ENCODE measurements around the gene SMCO2.

Gene SMCO2

GRCh38 chr12:27446436-27446835 is at the start of gene SMCO2:
SMCO2 (plus strand) TSS chr12:27446736; CDS start chr12:27470632, 23,896 bp downstream.
- DNase-seq (ENCODE audit: extremely low read depth in 1 of 2, low read depth in 1 of 2): no peak

GRCh38 chr12:27398466-27398865 is 48.1 kb upstream of the SMCO2 start:
- no peak for DNase-seq (ENCODE audit: extremely low read depth in 1 of 2, low read depth in 1 of 2)

- no peak for DNase-seq (ENCODE audit: extremely low read depth in 1 of 2, low read depth in 1 of 2)
Observed at GRCh38 chr12:27399074-27399473, 47.5 kb upstream of the SMCO2 start.

- no peak for DNase-seq (ENCODE audit: extremely low read depth in 1 of 2, low read depth in 1 of 2)
Observed at GRCh38 chr12:27400856-27401354, 45.6 kb upstream of the SMCO2 start.

GRCh38 chr12:27412047-27412446 is 34.5 kb upstream of the SMCO2 start:
- DNase-seq (ENCODE audit: extremely low read depth in 1 of 2, low read depth in 1 of 2): no peak

- no peak for DNase-seq (ENCODE audit: extremely low read depth in 1 of 2, low read depth in 1 of 2)
Observed at GRCh38 chr12:27422697-27423096, 23.8 kb upstream of the SMCO2 start.

- DNase-seq (ENCODE audit: extremely low read depth in 1 of 2, low read depth in 1 of 2): no peak
Observed at GRCh38 chr12:27424631-27425230, 21.8 kb upstream of the SMCO2 start.

GRCh38 chr12:27425306-27425705 is 21.2 kb upstream of the SMCO2 start:
- no peak for DNase-seq (ENCODE audit: extremely low read depth in 1 of 2, low read depth in 1 of 2)

- no peak for DNase-seq (ENCODE audit: extremely low read depth in 1 of 2, low read depth in 1 of 2)
Observed at GRCh38 chr12:27426743-27427487, 19.6 kb upstream of the SMCO2 start.

- no peak for DNase-seq (ENCODE audit: extremely low read depth in 1 of 2, low read depth in 1 of 2)
Observed at GRCh38 chr12:27427824-27428223, 18.7 kb upstream of the SMCO2 start.

- no peak for DNase-seq (ENCODE audit: extremely low read depth in 1 of 2, low read depth in 1 of 2)
Observed at GRCh38 chr12:27428466-27428865, 18.1 kb upstream of the SMCO2 start.

- no peak for DNase-seq (ENCODE audit: extremely low read depth in 1 of 2, low read depth in 1 of 2)
Observed at GRCh38 chr12:27429606-27430005, 16.9 kb upstream of the SMCO2 start.

- no peak for DNase-seq (ENCODE audit: extremely low read depth in 1 of 2, low read depth in 1 of 2)
Observed at GRCh38 chr12:27431185-27431584, 15.4 kb upstream of the SMCO2 start.

GRCh38 chr12:27434673-27435565 is 11.6 kb upstream of the SMCO2 start:
- no peak for DNase-seq (ENCODE audit: extremely low read depth in 1 of 2, low read depth in 1 of 2)

GRCh38 chr12:27436029-27436428 is 10.5 kb upstream of the SMCO2 start:
- no peak for DNase-seq (ENCODE audit: extremely low read depth in 1 of 2, low read depth in 1 of 2)

GRCh38 chr12:27436768-27437167 is 9.8 kb upstream of the SMCO2 start:
- no peak for DNase-seq (ENCODE audit: extremely low read depth in 1 of 2, low read depth in 1 of 2)

GRCh38 chr12:27437839-27438238 is 8.7 kb upstream of the SMCO2 start:
- no peak for DNase-seq (ENCODE audit: extremely low read depth in 1 of 2, low read depth in 1 of 2)

- DNase-seq (ENCODE audit: extremely low read depth in 1 of 2, low read depth in 1 of 2): no peak
Observed at GRCh38 chr12:27447761-27448160, 1.2 kb downstream of the SMCO2 start.

- no peak for DNase-seq (ENCODE audit: extremely low read depth in 1 of 2, low read depth in 1 of 2)
Observed at GRCh38 chr12:27449026-27449425, 2.5 kb downstream of the SMCO2 start.

GRCh38 chr12:27449893-27450534 is 3.5 kb downstream of the SMCO2 start:
- DNase-seq (ENCODE audit: extremely low read depth in 1 of 2, low read depth in 1 of 2): no peak
